GM06990 (cell line): ENCODE measurements around the gene PCGF1.
A peak's percentile ranks its signal among the peaks of the same experiment; 100 is the strongest.
"Not testable (repeated sequence)": the region's sequence is repeated elsewhere in the genome, so short reads cannot be mapped to it uniquely, and the experiment has no call there.

Source experiments
- DNase-seq: peaks from one replicate; pipeline ENCODE4 v3.0.0-alpha.2; 2011; ENCODE audit not compliant: insufficient read length; ENCODE audit errors: extremely low read depth
- H3K27me3 ChIP-seq: replicated peaks from 2 replicates; pipeline ENCODE4 v1.6.0; 2011; ENCODE audit warnings: low read length; ENCODE audit not compliant: control insufficient read depth, insufficient read depth
- H3K36me3 ChIP-seq: 2 replicates; pipeline ENCODE4 v1.5.1; 2011; ENCODE audit warnings: low read length; ENCODE audit not compliant: control insufficient read depth, insufficient read depth
- H3K4me3 ChIP-seq: replicated peaks from 2 replicates; pipeline ENCODE4 v1.5.1; 2011; ENCODE audit warnings: low read depth, mild to moderate bottlenecking, control low read depth, low read length
- TF ChIP-seq, protein P1 (sequence below): IDR thresholded peaks from 2 replicates; pipeline ENCODE4 v1.5.1; 2011; ENCODE audit warnings: low read length, control low read depth, mild to moderate bottlenecking, inconsistent platforms; ENCODE audit not compliant: insufficient read depth, poor library complexity, severe bottlenecking

Gene PCGF1

DNA sequence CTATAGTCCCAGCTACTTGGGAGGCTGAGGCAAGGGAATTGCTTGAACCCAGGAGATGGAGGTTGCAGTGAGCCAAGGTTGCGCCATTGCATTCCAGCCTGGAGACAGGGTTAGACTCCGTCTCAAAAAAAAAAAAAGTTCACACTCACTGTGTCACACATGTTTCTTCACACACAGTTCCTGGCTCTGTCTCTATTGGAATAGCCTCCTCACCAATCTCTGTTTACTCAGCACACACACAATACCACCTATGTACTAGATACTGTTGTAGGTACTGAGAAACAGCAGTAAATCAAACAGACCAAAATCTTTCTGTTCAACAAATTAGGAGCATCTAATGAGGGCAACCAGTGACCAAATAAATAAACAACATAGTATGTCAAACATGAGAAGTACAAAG, 21.4 kb downstream of the PCGF1 start:
- Histone ChIP-seq H3K36me3 (peaks cover 5% of the 10 kb centered on the region), H3K27me3 (no peaks in the 10 kb centered on the region), H3K4me3 (no peak overlapping the region)
- no peak for DNase-seq
- TF ChIP-seq, protein P1, sequence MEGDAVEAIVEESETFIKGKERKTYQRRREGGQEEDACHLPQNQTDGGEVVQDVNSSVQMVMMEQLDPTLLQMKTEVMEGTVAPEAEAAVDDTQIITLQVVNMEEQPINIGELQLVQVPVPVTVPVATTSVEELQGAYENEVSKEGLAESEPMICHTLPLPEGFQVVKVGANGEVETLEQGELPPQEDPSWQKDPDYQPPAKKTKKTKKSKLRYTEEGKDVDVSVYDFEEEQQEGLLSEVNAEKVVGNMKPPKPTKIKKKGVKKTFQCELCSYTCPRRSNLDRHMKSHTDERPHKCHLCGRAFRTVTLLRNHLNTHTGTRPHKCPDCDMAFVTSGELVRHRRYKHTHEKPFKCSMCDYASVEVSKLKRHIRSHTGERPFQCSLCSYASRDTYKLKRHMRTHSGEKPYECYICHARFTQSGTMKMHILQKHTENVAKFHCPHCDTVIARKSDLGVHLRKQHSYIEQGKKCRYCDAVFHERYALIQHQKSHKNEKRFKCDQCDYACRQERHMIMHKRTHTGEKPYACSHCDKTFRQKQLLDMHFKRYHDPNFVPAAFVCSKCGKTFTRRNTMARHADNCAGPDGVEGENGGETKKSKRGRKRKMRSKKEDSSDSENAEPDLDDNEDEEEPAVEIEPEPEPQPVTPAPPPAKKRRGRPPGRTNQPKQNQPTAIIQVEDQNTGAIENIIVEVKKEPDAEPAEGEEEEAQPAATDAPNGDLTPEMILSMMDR, result no peak

DNA sequence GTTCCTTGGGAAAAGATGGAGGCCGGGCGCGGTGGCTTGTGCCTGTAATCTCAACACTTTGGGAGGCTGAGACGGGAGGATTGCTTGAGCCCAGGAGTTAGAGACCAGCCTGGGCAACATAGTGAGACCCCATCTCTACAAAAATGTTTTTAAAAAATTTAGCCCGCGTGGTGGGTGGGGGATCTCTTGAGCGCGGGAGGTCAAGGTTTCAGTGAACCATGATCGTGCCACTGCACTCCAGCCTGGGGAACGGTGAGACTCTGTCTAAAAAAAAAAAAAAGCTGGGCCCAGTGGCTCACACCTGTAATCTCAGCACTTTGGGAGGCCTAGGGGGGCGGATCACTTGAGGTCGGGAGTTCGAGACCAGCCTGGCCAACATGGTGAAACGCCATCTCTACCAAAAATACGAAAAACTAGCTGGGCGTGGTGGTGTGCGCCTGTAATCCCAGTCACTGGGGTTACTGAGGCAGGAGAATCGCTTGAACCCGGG, 23.8 kb downstream of the PCGF1 start:
- not testable (repeated sequence) for H3K36me3 ChIP-seq
- H3K4me3 ChIP-seq, result peak overlapping the region; percentile 94

DNA sequence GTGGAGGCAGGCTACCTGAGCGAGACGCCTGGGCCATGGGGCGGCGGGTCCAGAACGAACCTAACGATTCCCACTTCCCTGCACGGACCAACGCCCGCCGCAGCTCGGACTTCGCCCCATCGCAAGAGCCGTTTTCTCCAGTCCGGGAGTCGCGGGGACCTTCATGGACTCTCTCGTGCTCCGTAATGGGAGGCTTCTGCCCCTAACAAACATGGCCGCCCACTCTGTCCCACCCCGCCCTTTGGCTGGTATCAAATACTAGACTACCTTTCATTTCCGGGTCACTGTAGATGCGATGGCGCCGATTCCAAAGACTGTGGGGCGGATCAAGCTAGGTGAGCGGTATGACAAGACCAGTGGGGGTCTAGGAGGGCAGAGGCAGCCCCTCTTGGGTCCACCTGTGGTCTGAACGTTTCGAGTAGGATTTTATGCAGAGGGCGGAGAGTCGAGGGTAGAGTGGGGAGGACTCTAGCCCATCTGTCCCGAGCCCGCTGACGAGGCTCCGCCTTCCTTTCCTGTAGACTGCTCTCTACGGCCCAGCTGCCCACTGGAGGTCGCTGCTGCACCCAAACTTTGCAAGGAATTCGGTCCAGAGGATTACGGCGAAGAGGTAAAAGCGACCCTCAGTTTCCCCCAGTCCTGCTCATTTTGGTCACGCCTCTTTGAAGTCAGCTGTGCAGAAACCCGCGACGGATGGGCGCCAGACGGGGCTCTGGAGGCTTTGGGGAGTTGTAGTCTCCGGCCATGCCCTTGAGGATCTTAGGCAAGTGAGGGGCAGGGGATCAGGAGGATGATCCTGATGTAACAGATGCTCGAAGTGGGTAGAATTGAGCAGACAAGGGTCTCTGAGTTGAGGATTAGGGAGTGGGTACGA, 24.5 kb downstream of the PCGF1 start, which contains the start of the genes CCDC142 and TTC31:
TSS of gene CCDC142 (minus strand) at position 198 of the 874 bp plus-strand sequence. CDS start at position 37, 161 bp downstream.
TSS of gene TTC31 (plus strand) at position 281 of the 874 bp plus-strand sequence. CDS start at position 296, 15 bp downstream.
- H3K4me3 ChIP-seq, result peak within 1 kb of the TSS; percentile 94
- peaks cover 2% of the 10 kb centered on the region for H3K36me3 ChIP-seq
- TF ChIP-seq, protein P1, result peak; percentile 89
- H3K27me3 ChIP-seq, result no peaks in the 10 kb centered on the region
- peak; percentile 90 for DNase-seq

More for the DNA sequence above, 23.8 kb downstream of the PCGF1 start:
- not testable (repeated sequence) for DNase-seq, H3K27me3 ChIP-seq

GRCh38 chr2:74481961-74482800, 25.3 kb downstream of the PCGF1 start:
- Histone ChIP-seq H3K36me3 (peaks cover 4% of the 10 kb centered on the region), H3K27me3 (no peaks in the 10 kb centered on the region), H3K4me3 (peak overlapping the region; percentile 94)
- TF ChIP-seq, protein P1, result no peak
- DNase-seq, result peak; percentile 85

- TF ChIP-seq, protein P1, result no peak
- H3K4me3 ChIP-seq, result peak overlapping the region; percentile 94
- no peaks in the 10 kb centered on the region for H3K27me3 ChIP-seq
- no peak for DNase-seq
- H3K36me3 ChIP-seq, result peaks cover 4% of the 10 kb centered on the region
Measured at GRCh38 chr2:74481431-74481830, 26.1 kb downstream of the PCGF1 start.
